ENCODE results near the gene AGAP6.
"Not testable (repeated sequence)": the region's sequence is repeated elsewhere in the genome, so short reads cannot be mapped to it uniquely, and the experiment has no call there.

Gene AGAP6

GRCh38 chr10:49988376-49988775, at the start of gene AGAP6:
Gene AGAP6, plus strand, starts transcription at chr10:49988406. Its CDS starts 310 bp downstream, at chr10:49988716.
- DNase-seq (ENCODE audit: low spot score); in situ Hi-C loops (cut with MboI; ENCODE audit: low sequenced_read_pairs, unreplicated experiment): not testable (repeated sequence)

DNA sequence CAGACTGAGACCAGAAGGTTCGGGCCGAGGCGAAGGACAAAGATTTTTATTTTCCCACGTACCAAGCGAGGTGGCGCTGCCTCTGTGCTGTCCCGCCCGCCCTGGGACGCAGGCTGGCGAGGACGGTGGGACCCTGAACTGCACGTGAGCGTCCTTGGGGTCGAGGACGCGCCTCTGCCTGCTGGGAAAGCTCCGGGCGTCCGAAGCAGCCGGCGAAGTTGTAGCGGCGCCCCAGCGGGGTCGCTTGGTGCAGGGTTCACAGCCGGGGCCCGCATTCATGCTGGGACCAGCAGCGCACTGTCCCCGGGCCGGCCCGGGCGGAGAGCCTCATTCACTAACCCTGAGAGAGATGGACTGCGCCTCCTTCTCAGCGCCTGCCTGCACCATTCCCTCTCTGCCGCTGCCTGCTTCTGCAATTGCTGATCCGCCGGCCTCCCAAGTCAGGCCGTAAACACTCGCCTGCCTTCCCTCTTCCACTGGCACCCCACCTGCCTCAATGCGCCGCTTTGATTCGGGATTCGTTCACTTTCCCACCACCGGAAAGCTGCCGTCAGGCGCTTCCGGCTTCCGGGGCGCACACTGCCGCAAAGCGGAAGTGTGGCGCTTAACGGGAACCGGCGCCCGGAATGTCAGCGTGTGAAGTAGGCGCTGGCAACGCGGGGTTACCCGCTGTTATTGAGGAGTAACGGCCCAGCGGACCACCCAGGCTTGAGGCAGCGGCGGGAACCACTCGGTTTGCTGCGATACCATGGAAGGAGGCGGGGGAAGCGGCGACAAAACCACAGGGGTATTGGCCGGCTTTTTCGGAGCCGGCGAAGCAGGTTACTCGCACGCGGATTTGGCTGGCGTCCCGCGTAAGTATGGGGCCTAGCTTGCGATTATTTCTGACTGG, 46.5 kb upstream of the AGAP6 start, which contains the start of the genes PARG and TIMM23B:
Gene PARG, minus strand, starts transcription at position 581 of the 892 bp plus-strand sequence. Its CDS starts 302 bp downstream, at position 279.
Gene TIMM23B, plus strand, starts transcription at position 607 of the 892 bp plus-strand sequence. Its CDS starts 142 bp downstream, at position 749.
- in situ Hi-C loops (cut with MboI; ENCODE audit: low sequenced_read_pairs, unreplicated experiment), result not testable (repeated sequence)
- DNase-seq (ENCODE audit: low spot score), result peak; percentile 69

DNA sequence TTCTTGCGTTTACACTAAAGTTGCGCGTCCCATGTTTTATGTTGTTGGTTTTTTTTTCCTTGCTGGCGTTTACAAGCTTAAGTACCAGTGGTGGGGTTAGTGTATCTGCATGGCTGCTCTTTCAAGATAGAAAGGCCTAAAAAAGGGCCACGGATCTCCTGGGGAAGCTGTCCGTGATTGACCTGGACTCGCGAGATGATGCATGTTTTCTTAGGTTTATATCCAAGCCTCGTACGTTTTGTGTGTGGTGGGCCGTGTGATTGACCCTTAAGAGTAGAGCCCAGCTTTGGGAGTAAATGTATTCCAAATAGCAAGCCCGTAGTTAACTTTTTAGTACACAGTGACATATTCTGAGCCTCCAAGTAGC, 45.9 kb upstream of the AGAP6 start:
- in situ Hi-C loops (cut with MboI; ENCODE audit: low sequenced_read_pairs, unreplicated experiment); DNase-seq (ENCODE audit: low spot score): not testable (repeated sequence)

- DNase-seq (ENCODE audit: low spot score); in situ Hi-C loops (cut with MboI; ENCODE audit: low sequenced_read_pairs, unreplicated experiment): not testable (repeated sequence)
Measured at GRCh38 chr10:49943607-49944006, 44.6 kb upstream of the AGAP6 start.

DNA sequence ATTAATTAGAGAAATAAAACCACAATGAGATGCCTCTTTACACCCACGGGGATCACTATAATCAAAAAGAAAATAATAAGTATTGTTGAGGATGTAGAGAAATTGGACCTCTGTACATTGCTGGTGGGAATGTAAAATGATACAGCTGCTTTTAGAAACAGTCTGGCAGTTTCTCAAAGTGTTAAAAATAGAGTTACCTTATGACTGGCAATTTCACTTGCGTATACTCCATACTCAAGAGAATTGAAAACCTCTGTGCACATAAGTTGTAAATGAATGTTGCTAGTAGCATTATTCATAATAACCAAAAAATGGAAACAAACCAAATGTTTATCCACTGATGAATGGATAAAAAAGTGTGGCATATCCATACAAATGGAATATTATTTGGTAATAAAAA, 40.1 kb upstream of the AGAP6 start:
- in situ Hi-C loops (cut with MboI; ENCODE audit: low sequenced_read_pairs, unreplicated experiment); DNase-seq (ENCODE audit: low spot score): not testable (repeated sequence)

DNA sequence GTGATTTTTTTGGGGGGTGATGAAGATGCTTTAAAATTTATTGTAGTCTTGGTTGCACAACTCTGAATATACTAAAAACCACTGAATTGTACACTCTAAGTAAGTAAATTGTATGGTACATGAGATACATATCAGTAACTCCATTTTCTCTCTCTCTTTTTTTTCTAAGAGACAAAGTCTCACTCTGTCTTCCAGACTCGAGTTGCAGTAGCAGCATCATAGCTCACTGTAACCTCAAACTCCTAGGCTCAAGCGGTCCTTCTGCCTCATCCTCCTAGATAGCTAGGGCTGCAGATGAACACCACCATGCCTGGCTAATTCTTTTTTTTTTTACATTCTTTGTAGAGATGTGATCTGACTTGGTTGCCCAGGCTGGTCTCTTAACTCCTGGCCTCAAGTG, 39.5 kb upstream of the AGAP6 start:
- DNase-seq (ENCODE audit: low spot score); in situ Hi-C loops (cut with MboI; ENCODE audit: low sequenced_read_pairs, unreplicated experiment): not testable (repeated sequence)

- DNase-seq (ENCODE audit: low spot score); in situ Hi-C loops (cut with MboI; ENCODE audit: low sequenced_read_pairs, unreplicated experiment): not testable (repeated sequence)
Measured at GRCh38 chr10:49952006-49952405, 36.2 kb upstream of the AGAP6 start.

DNA sequence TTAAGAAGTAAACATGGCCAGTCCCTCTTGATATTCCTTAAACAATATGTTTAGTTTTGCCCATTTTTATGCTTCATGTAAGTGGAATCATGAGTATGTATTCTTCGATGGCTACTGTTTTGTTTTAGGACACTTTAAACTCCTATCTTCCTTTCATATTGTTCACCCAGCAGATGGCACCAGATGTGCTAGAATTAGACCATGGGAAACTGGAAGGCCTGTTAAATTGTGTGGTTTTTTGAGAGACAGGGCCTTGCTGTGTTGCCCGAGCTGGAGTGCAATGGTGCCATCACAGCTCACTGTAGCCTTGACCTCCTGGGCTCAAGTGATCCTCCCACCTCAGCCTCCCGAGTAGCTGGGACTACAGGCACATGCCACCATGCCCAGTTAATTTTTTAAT, 35.1 kb upstream of the AGAP6 start:
- DNase-seq (ENCODE audit: low spot score); in situ Hi-C loops (cut with MboI; ENCODE audit: low sequenced_read_pairs, unreplicated experiment): not testable (repeated sequence)

- in situ Hi-C loops (cut with MboI; ENCODE audit: low sequenced_read_pairs, unreplicated experiment); DNase-seq (ENCODE audit: low spot score): not testable (repeated sequence)
Measured at GRCh38 chr10:49970331-49970857, 17.8 kb upstream of the AGAP6 start.

DNA sequence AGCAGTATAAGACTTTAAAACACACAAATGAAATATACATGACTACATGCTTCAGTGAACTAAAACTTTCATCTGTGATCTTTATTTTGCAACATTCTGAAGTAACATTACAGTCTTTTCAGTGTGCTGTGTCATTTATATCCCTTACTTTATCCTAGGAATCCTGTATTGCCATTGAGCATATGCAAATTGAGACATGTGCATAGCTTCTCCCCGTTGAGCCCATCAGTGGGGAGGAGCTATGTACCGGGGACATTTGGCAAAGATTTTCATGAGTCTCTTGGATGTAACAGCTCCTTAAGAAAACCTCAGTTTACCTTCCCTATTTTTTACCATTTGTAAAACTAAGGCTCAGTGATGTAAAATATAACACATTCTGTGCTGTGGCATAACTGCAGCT, 16.7 kb upstream of the AGAP6 start:
- DNase-seq (ENCODE audit: low spot score); in situ Hi-C loops (cut with MboI; ENCODE audit: low sequenced_read_pairs, unreplicated experiment): not testable (repeated sequence)

- in situ Hi-C loops (cut with MboI; ENCODE audit: low sequenced_read_pairs, unreplicated experiment); DNase-seq (ENCODE audit: low spot score): not testable (repeated sequence)
Measured at GRCh38 chr10:49972094-49972493, 16.1 kb upstream of the AGAP6 start.

- DNase-seq (ENCODE audit: low spot score); in situ Hi-C loops (cut with MboI; ENCODE audit: low sequenced_read_pairs, unreplicated experiment): not testable (repeated sequence)
Measured at GRCh38 chr10:49977756-49978155, 10.4 kb upstream of the AGAP6 start.

GRCh38 chr10:49987207-49987606, 999 bp upstream of the AGAP6 start:
- in situ Hi-C loops (cut with MboI; ENCODE audit: low sequenced_read_pairs, unreplicated experiment); DNase-seq (ENCODE audit: low spot score): not testable (repeated sequence)

DNA sequence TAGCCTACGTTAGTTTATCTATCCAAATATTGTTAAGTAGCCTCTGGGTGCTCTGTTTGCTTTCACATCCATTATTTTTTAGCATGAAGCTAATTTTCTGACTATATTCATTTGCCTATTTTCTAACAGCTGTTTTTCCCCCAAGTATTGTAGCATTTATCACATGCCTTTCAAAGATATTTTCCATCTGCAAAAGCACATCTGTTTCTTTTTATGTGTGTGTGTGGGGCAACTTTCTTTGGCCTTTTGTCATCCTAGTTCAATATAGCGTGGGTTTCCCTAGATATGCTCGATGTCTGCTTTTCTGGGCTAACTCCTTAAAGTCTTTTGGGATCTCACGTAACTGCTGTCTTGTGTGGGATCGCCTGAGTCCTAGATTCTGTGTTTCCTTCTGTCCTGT, 7.1 kb downstream of the AGAP6 start:
- in situ Hi-C loops (cut with MboI; ENCODE audit: low sequenced_read_pairs, unreplicated experiment); DNase-seq (ENCODE audit: low spot score): not testable (repeated sequence)

GRCh38 chr10:50014024-50014423, 25.8 kb downstream of the AGAP6 start:
- DNase-seq (ENCODE audit: low spot score); in situ Hi-C loops (cut with MboI; ENCODE audit: low sequenced_read_pairs, unreplicated experiment): not testable (repeated sequence)

GRCh38 chr10:50015596-50016220, 27.5 kb downstream of the AGAP6 start:
- in situ Hi-C loops (cut with MboI; ENCODE audit: low sequenced_read_pairs, unreplicated experiment); DNase-seq (ENCODE audit: low spot score): not testable (repeated sequence)

- DNase-seq (ENCODE audit: low spot score); in situ Hi-C loops (cut with MboI; ENCODE audit: low sequenced_read_pairs, unreplicated experiment): not testable (repeated sequence)
Measured at GRCh38 chr10:50016926-50017325, 28.7 kb downstream of the AGAP6 start.

DNA sequence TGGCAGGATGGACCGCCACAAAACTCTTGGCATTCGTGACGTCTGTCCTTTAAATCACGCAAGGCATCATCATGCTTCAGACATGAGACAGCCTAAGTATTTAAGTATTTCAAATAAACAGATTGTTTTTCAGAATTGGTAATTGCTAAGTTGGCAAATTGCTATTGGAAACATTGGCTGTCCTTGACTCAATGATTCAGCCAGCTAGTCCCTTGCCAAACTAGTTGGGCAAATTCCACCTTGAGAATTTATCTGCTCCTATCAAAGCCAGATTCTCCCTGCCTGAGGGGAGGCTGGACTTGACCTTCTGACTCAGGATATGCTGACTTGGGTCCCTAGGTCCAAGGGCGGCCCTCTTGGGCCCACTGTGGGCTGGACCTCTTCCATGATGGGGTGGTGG, 29.4 kb downstream of the AGAP6 start:
- in situ Hi-C loops (cut with MboI; ENCODE audit: low sequenced_read_pairs, unreplicated experiment); DNase-seq (ENCODE audit: low spot score): not testable (repeated sequence)

DNA sequence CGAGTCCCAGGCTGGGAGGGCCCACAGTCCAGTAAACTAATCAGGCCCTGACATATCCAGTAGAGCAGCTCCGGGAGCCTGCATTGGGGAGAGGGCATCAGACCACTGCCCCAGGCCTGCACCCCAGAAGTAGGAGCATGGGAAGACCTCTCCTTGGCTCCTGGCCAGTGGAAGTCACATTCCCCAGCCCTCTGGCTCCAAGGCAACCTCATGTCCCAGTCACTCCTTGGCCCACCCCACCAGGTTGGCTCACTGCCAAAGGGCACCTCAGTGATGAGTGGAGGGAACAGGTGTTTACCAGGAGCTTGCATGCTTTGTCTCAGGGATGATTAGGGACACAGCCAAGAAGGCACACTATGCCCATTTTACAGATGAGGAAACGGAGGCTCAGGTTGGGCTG, 31.1 kb downstream of the AGAP6 start:
- DNase-seq (ENCODE audit: low spot score); in situ Hi-C loops (cut with MboI; ENCODE audit: low sequenced_read_pairs, unreplicated experiment): not testable (repeated sequence)

Measured in GM13976 (cell line).